ENCODE measurements around the gene NMRAL1.

The NMRAL1 gene

GRCh38 chr16:4425378-4426020 is 48.9 kb downstream of the NMRAL1 start, which contains the start of gene DNAJA3:
TSS of gene DNAJA3 (plus strand) at chr16:4425868. CDS start at chr16:4425882, 14 bp downstream.
- H3K4me3 ChIP-seq (ENCODE audit: insufficient read depth, low read length, poor library complexity, severe bottlenecking), result peak within 1 kb of the TSS; percentile 79

DNA sequence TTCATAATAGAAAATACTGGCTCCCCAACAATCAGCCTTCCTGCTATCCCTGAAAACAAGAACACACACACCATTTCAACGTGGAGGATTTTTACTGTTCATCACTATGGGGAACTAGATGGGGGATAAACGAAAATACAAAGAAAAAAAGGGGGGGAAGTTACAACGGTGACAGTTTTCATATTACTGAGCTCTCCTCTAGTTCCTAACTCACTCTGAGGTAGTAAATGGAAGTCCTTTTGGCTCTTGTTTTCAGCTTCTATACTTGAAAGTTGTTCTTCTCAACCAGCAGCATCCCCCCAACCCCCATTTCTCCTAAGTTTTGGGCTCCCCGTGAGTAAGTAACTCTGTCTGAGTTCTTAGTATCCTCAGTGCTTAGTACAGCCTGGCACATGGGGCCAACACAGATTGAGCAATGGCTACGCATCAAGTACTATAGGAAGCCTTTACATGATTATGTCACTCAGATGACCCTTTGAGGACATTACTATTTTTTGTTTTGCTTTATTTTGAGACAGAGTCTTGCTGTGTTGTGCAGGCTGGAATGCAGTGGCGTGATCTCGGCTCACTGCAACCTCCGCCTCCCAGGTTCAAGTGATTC is 53.8 kb downstream of the NMRAL1 start:
- H3K4me2 ChIP-seq (ENCODE audit: low read depth, low read length, poor library complexity, severe bottlenecking), result no peak overlapping the region
- H2AFZ ChIP-seq (ENCODE audit: low read depth, low read length, severe bottlenecking), result no peak overlapping the region
- no peak for TF ChIP-seq EZH2phosphoT487 (conservative IDR thresholded peaks at IDR 0.05; ENCODE audit: low read length)
- TF ChIP-seq, protein P1, sequence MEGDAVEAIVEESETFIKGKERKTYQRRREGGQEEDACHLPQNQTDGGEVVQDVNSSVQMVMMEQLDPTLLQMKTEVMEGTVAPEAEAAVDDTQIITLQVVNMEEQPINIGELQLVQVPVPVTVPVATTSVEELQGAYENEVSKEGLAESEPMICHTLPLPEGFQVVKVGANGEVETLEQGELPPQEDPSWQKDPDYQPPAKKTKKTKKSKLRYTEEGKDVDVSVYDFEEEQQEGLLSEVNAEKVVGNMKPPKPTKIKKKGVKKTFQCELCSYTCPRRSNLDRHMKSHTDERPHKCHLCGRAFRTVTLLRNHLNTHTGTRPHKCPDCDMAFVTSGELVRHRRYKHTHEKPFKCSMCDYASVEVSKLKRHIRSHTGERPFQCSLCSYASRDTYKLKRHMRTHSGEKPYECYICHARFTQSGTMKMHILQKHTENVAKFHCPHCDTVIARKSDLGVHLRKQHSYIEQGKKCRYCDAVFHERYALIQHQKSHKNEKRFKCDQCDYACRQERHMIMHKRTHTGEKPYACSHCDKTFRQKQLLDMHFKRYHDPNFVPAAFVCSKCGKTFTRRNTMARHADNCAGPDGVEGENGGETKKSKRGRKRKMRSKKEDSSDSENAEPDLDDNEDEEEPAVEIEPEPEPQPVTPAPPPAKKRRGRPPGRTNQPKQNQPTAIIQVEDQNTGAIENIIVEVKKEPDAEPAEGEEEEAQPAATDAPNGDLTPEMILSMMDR (IDR thresholded peaks at IDR 0.05; ENCODE audit: insufficient read depth, low read length, poor library complexity, severe bottlenecking), result no peak

More at GRCh38 chr16:4425378-4426020, 48.9 kb downstream of the NMRAL1 start, which contains the start of gene DNAJA3:
- TF ChIP-seq, protein P1 (IDR thresholded peaks at IDR 0.05; ENCODE audit: insufficient read depth, low read length, poor library complexity, severe bottlenecking), result no peak
- TF ChIP-seq EZH2phosphoT487 (conservative IDR thresholded peaks at IDR 0.05; ENCODE audit: low read length), result no peak
- peak within 1 kb of the TSS; percentile 88 for H3K9ac ChIP-seq (ENCODE audit: low read length)
- H3F3A ChIP-seq (ENCODE audit: insufficient read depth), result 0 out of 2 replicates have a peak, but pooled peaks cover 4% of the 10 kb centered on the region
- peaks cover 47% of the 10 kb centered on the region for H3K79me2 ChIP-seq (ENCODE audit: insufficient read depth, low read length)
- H3K9me2 ChIP-seq (replicated peaks; ENCODE audit: insufficient read depth, low read length), result no peaks in the 10 kb centered on the region
- peak within 1 kb of the TSS; percentile 36 for H2AFZ ChIP-seq (ENCODE audit: low read depth, low read length, severe bottlenecking)
- peak within 1 kb of the TSS; percentile 91 for H3K27ac ChIP-seq (ENCODE audit: low read depth, low read length)
- H3K36me3 ChIP-seq (ENCODE audit: low read length), result peaks cover 6% of the 10 kb centered on the region
- H3K27me3 ChIP-seq (ENCODE audit: low read length), result no peaks in the 10 kb centered on the region
- H3K4me2 ChIP-seq (ENCODE audit: low read depth, low read length, poor library complexity, severe bottlenecking), result peak within 1 kb of the TSS; percentile 91
- no peaks in the 10 kb centered on the region for H4K20me1 ChIP-seq (ENCODE audit: low read depth, low read length)
- H3K9me3 ChIP-seq (ENCODE audit: insufficient read depth, low read length), result no peaks in the 10 kb centered on the region

DNA sequence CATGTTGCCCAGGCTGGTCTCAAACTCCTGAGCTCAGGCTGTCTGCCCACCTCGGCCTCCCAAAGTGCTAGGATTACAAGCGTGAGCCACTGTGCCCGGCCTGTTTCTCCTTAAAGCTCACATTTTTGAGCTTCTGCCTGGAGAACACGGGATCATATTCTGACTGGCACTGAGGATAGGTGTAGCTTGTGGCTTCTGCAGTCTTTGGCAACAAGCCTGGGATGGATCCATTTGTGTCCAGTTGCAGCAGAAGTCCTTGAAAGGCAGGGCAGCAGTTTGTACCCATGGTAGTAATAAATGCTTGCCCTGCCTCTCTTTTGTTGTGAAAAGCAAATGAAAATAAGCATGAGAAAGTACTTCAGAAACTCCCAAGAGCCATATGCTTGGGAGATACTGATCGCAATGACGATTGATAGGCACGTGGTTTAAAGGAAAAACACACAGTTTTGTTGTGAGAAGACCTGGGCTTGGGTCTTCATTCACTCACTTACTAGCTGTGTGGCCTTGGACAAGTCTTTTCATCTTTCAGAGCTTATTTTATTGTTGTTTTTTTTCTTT is 54.9 kb downstream of the NMRAL1 start:
- Histone ChIP-seq H3K4me3 (ENCODE audit: insufficient read depth, low read length, poor library complexity, severe bottlenecking) (no peak overlapping the region), H3K4me2 (ENCODE audit: low read depth, low read length, poor library complexity, severe bottlenecking) (no peak overlapping the region), H3K9me3 (ENCODE audit: insufficient read depth, low read length) (no peaks in the 10 kb centered on the region), H3K36me3 (ENCODE audit: low read length) (no peaks in the 10 kb centered on the region), H4K20me1 (ENCODE audit: low read depth, low read length) (peaks cover 5% of the 10 kb centered on the region; the same call in 1 of the 2 replicates), H3K9me2 (replicated peaks; ENCODE audit: insufficient read depth, low read length) (no peaks in the 10 kb centered on the region), H3K27ac (ENCODE audit: low read depth, low read length) (no peak overlapping the region), H3K27me3 (ENCODE audit: low read length) (no peaks in the 10 kb centered on the region), H3K9ac (ENCODE audit: low read length) (no peak overlapping the region), H3K79me2 (ENCODE audit: insufficient read depth, low read length) (peaks cover 17% of the 10 kb centered on the region), H2AFZ (ENCODE audit: low read depth, low read length, severe bottlenecking) (no peak overlapping the region), H3F3A (ENCODE audit: insufficient read depth) (peaks cover 14% of the 10 kb centered on the region; the same call in 1 of the 2 replicates)
- TF ChIP-seq EZH2phosphoT487 (conservative IDR thresholded peaks at IDR 0.05; ENCODE audit: low read length), result no peak
- TF ChIP-seq, protein P1 (IDR thresholded peaks at IDR 0.05; ENCODE audit: insufficient read depth, low read length, poor library complexity, severe bottlenecking), result no peak

More for the DNA sequence above, 53.8 kb downstream of the NMRAL1 start:
- H3K9me3 ChIP-seq (ENCODE audit: insufficient read depth, low read length), result no peaks in the 10 kb centered on the region
- peaks cover 6% of the 10 kb centered on the region for H3K79me2 ChIP-seq (ENCODE audit: insufficient read depth, low read length)
- no peaks in the 10 kb centered on the region for H3K9me2 ChIP-seq (replicated peaks; ENCODE audit: insufficient read depth, low read length)
- H3K27me3 ChIP-seq (ENCODE audit: low read length), result no peaks in the 10 kb centered on the region
- H4K20me1 ChIP-seq (ENCODE audit: low read depth, low read length), result no peaks in the 10 kb centered on the region
- peaks cover 6% of the 10 kb centered on the region; the same call in 1 of the 2 replicates for H3F3A ChIP-seq (ENCODE audit: insufficient read depth)
- H3K36me3 ChIP-seq (ENCODE audit: low read length), result no peaks in the 10 kb centered on the region
- H3K4me3 ChIP-seq (ENCODE audit: insufficient read depth, low read length, poor library complexity, severe bottlenecking), result no peak overlapping the region
- H3K9ac ChIP-seq (ENCODE audit: low read length), result no peak overlapping the region
- H3K27ac ChIP-seq (ENCODE audit: low read depth, low read length), result no peak overlapping the region

All from SU-DHL-6 (cell line).